ENCODE measurements around the gene SMPD1. TPM values are rescaled to one million over a fixed set of nuclear protein-coding genes. Genes with fewer than 3 reads are reported as not detected.
A peak's percentile ranks its signal among the peaks of the same experiment; 100 is the strongest.

Gene SMPD1
- total RNA-seq (33.9 and 52.2 TPM in 2 replicates), polyA plus RNA-seq (74.9 and 97.9 TPM in 2 replicates), polyA minus RNA-seq (ENCODE audit: low replicate concordance) (101 and 133 TPM in 2 replicates)
- polyA plus RNA-seq (2012): 87.8 and 110 TPM in 2 replicates

- peaks cover 5% of the 10 kb centered on the region for H3K36me3 ChIP-seq (ENCODE audit: control insufficient read depth, insufficient read depth, low read length)
- H2AFZ ChIP-seq (ENCODE audit: low read length): peak within 1 kb of the TSS; percentile 96
- peaks cover 8% of the 10 kb centered on the region for H3K79me2 ChIP-seq (ENCODE audit: control insufficient read depth, insufficient read depth, low read length)
- H3K9me3 ChIP-seq (ENCODE audit: control insufficient read depth, insufficient read depth, low read depth, low read length): no peaks in the 10 kb centered on the region
- H3K27ac ChIP-seq (ENCODE audit: insufficient read depth, low read length): peak within 1 kb of the TSS; percentile 76
- no peaks in the 10 kb centered on the region for H4K20me1 ChIP-seq (ENCODE audit: control insufficient read depth, extremely low read depth, insufficient read depth, low read length)
- peak within 1 kb of the TSS; percentile 85 for H3K9ac ChIP-seq (ENCODE audit: insufficient read depth, low read length)
- TF ChIP-seq EZH2 (IDR thresholded peaks at IDR 0.05; ENCODE audit: low read length, missing control alignments) (no peak), CTCF (conservative IDR thresholded peaks at IDR 0.05 in 1 of 2, IDR thresholded peaks at IDR 0.05 in 1 of 2; ENCODE audit: low read depth in 1 of 2, low read length in 2 of 2) (no peak)
- H3K4me3 ChIP-seq (replicated peaks in 1 of 4; ENCODE audit: control extremely low read depth in 1 of 4, insufficient read depth in 1 of 4, low read depth in 3 of 4, low read length in 4 of 4): peak within 1 kb of the TSS; percentile 84 to 92 (median 89)
- no peaks in the 10 kb centered on the region for H3K27me3 ChIP-seq (ENCODE audit: control insufficient read depth, insufficient read depth, low read length)
- peak; percentile 82 to 83 for DNase-seq (ENCODE audit: low read depth in 2 of 2)
- peak within 1 kb of the TSS; percentile 99 for H3K4me2 ChIP-seq (ENCODE audit: extremely low read depth, insufficient read depth, low read length)
- peaks cover 15% of the 10 kb centered on the region for H3K4me1 ChIP-seq (ENCODE audit: control insufficient read depth, extremely low read depth, insufficient read depth, low read length)
Measured at GRCh38 chr11:6389905-6390717, at the start of gene SMPD1. Gene SMPD1 (plus strand): TSS chr11:6390474. CDS start chr11:6390599, 125 bp downstream.

GRCh38 chr11:6345366-6345765 is 44.9 kb upstream of the SMPD1 start:
- no peak overlapping the region for H2AFZ ChIP-seq (ENCODE audit: low read length)
- H3K27ac ChIP-seq (ENCODE audit: insufficient read depth, low read length): no peak overlapping the region
- H3K9me3 ChIP-seq (ENCODE audit: control insufficient read depth, insufficient read depth, low read depth, low read length): no peaks in the 10 kb centered on the region
- DNase-seq (ENCODE audit: low read depth in 2 of 2): peak in 1 of 2 donors; percentile 77
- H3K4me3 ChIP-seq (replicated peaks in 1 of 4; ENCODE audit: control extremely low read depth in 1 of 4, insufficient read depth in 1 of 4, low read depth in 3 of 4, low read length in 4 of 4): no peak overlapping the region
- H3K4me2 ChIP-seq (ENCODE audit: extremely low read depth, insufficient read depth, low read length): no peak overlapping the region
- no peaks in the 10 kb centered on the region for H3K4me1 ChIP-seq (ENCODE audit: control insufficient read depth, extremely low read depth, insufficient read depth, low read length)
- H4K20me1 ChIP-seq (ENCODE audit: control insufficient read depth, extremely low read depth, insufficient read depth, low read length): no peaks in the 10 kb centered on the region
- TF ChIP-seq CTCF (conservative IDR thresholded peaks at IDR 0.05 in 1 of 2, IDR thresholded peaks at IDR 0.05 in 1 of 2; ENCODE audit: low read depth in 1 of 2, low read length in 2 of 2): no peak
- no peak for TF ChIP-seq EZH2 (IDR thresholded peaks at IDR 0.05; ENCODE audit: low read length, missing control alignments)
- H3K79me2 ChIP-seq (ENCODE audit: control insufficient read depth, insufficient read depth, low read length): no peaks in the 10 kb centered on the region
- no peak overlapping the region for H3K9ac ChIP-seq (ENCODE audit: insufficient read depth, low read length)
- H3K36me3 ChIP-seq (ENCODE audit: control insufficient read depth, insufficient read depth, low read length): no peaks in the 10 kb centered on the region
- H3K27me3 ChIP-seq (ENCODE audit: control insufficient read depth, insufficient read depth, low read length): no peaks in the 10 kb centered on the region

GRCh38 chr11:6350043-6350442 is 40.2 kb upstream of the SMPD1 start:
- no peak for TF ChIP-seq EZH2 (IDR thresholded peaks at IDR 0.05; ENCODE audit: low read length, missing control alignments)
- no peak for TF ChIP-seq CTCF (conservative IDR thresholded peaks at IDR 0.05 in 1 of 2, IDR thresholded peaks at IDR 0.05 in 1 of 2; ENCODE audit: low read depth in 1 of 2, low read length in 2 of 2)
- Histone ChIP-seq H3K79me2 (ENCODE audit: control insufficient read depth, insufficient read depth, low read length) (no peaks in the 10 kb centered on the region), H3K27me3 (ENCODE audit: control insufficient read depth, insufficient read depth, low read length) (no peaks in the 10 kb centered on the region), H3K36me3 (ENCODE audit: control insufficient read depth, insufficient read depth, low read length) (no peaks in the 10 kb centered on the region), H4K20me1 (ENCODE audit: control insufficient read depth, extremely low read depth, insufficient read depth, low read length) (no peaks in the 10 kb centered on the region), H3K9ac (ENCODE audit: insufficient read depth, low read length) (no peak overlapping the region), H3K27ac (ENCODE audit: insufficient read depth, low read length) (no peak overlapping the region), H3K9me3 (ENCODE audit: control insufficient read depth, insufficient read depth, low read depth, low read length) (no peaks in the 10 kb centered on the region), H2AFZ (ENCODE audit: low read length) (no peak overlapping the region), H3K4me1 (ENCODE audit: control insufficient read depth, extremely low read depth, insufficient read depth, low read length) (peaks cover 2% of the 10 kb centered on the region), H3K4me2 (ENCODE audit: extremely low read depth, insufficient read depth, low read length) (no peak overlapping the region), H3K4me3 (replicated peaks in 1 of 4; ENCODE audit: control extremely low read depth in 1 of 4, insufficient read depth in 1 of 4, low read depth in 3 of 4, low read length in 4 of 4) (no peak overlapping the region)
- no peak for DNase-seq (ENCODE audit: low read depth in 2 of 2)
